Suprapubic skin (tissue), 4 donors: ENCODE data around the gene IBA57. TPM values are rescaled to one million over a fixed set of nuclear protein-coding genes. Genes with fewer than 3 reads are reported as not detected.

Experiments
- DNase-seq, 2 donors: peaks; one replicate each; pipeline ENCODE4 v3.0.0-alpha.2; 2019; ENCODE audit warnings: low spot score in 2 of 2
- H3K27ac ChIP-seq: fragments of 200-600 bp; sonication (generic); one replicate; pipeline ENCODE4 v1.5.1; 2019
- H3K27me3 ChIP-seq: fragments of 200-600 bp; sonication (generic); one replicate; pipeline ENCODE4 v1.5.1; 2019
- H3K36me3 ChIP-seq: fragments of 200-600 bp; sonication (generic); one replicate; pipeline ENCODE4 v1.5.1; 2019
- H3K4me1 ChIP-seq: fragments of 200-600 bp; sonication (generic); one replicate; pipeline ENCODE4 v1.5.1; 2019
- H3K4me3 ChIP-seq: fragments of 200-600 bp; sonication (generic); one replicate; pipeline ENCODE4 v1.5.1; 2019; ENCODE audit warnings: mild to moderate bottlenecking
- H3K9me3 ChIP-seq: fragments of 200-600 bp; sonication (generic); one replicate; pipeline ENCODE4 v1.5.1; 2019
- EP300 ChIP-seq: sonication (generic); formaldehyde crosslinking; IDR thresholded peaks from one replicate; pipeline ENCODE4 v1.6.1; 2017; ENCODE audit warnings: antibody characterized with exemption
- POLR2A ChIP-seq, 2 donors: fragments of 450-650 bp; IDR thresholded peaks; one replicate each; pipeline ENCODE4 v1.6.1; 2017; ENCODE audit warnings: antibody characterized with exemption in 2 of 2, mild to moderate bottlenecking in 2 of 2, moderate library complexity in 2 of 2
- POLR2AphosphoS5 ChIP-seq, 3 donors: sonication (generic); formaldehyde crosslinking; IDR thresholded peaks; one replicate each; pipeline ENCODE4 v1.6.1; 2017; ENCODE audit warnings: antibody characterized with exemption in 3 of 3
- whole genome bisulfite sequencing: methylation state at CpG from one replicate; pipeline ENCODE4 v1.1.5; 2018; 5-methylcytosine and 5-hydroxymethylcytosine counted together
- total RNA-seq, 4 donors: library from RNA; depleted of rRNA; stranded (reverse); fragments of >200 nt; gene quantifications; one replicate each; pipeline ENCODE4 v1.1.0, GENCODE V29; 2016
- TF ChIP-seq, protein P1 (sequence below), 2 donors: fragments of 200-600 bp in 1 of 2; fragments of 450-650 bp in 1 of 2; sonication (generic) in 1 of 2; IDR thresholded peaks; one replicate each; pipeline ENCODE4 v1.5.1; 2016 to 2019; ENCODE audit warnings: antibody characterized with exemption in 2 of 2, mild to moderate bottlenecking in 1 of 2, moderate library complexity in 1 of 2

IBA57 gene
- total RNA-seq, 4 donors from 2014 or later, result 9.2 to 22.4 (median 12.4) TPM

DNA sequence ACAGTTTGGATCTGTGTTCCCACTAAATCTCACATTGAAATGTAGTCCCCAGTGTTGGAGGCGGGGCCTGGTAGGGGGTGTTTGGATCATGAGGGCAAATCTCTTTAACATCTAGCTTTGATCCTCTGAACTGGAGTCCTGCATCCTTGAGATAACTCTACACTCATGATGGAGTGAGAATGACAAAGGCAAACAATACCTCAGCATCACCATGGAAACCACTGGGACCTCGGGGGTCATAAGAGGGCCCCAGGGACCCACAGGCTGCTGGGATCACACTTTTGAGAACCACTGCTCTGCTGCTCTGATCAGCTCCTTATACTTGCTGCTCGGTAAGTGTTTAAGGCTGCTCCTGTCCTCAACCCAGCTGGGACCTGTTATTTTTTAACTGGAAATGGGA lies 28.8 kb downstream of the IBA57 start:
- DNase-seq, result peak; percentile 5 to 38
- Histone ChIP-seq H3K27ac (no peak overlapping the region), H3K4me3 (no peak overlapping the region), H3K4me1 (no peaks in the 10 kb centered on the region), H3K27me3 (no peaks in the 10 kb centered on the region), H3K9me3 (peaks cover 10% of the 10 kb centered on the region), H3K36me3 (no peaks in the 10 kb centered on the region)
- no peak for TF ChIP-seq EP300
- TF ChIP-seq, protein P1, sequence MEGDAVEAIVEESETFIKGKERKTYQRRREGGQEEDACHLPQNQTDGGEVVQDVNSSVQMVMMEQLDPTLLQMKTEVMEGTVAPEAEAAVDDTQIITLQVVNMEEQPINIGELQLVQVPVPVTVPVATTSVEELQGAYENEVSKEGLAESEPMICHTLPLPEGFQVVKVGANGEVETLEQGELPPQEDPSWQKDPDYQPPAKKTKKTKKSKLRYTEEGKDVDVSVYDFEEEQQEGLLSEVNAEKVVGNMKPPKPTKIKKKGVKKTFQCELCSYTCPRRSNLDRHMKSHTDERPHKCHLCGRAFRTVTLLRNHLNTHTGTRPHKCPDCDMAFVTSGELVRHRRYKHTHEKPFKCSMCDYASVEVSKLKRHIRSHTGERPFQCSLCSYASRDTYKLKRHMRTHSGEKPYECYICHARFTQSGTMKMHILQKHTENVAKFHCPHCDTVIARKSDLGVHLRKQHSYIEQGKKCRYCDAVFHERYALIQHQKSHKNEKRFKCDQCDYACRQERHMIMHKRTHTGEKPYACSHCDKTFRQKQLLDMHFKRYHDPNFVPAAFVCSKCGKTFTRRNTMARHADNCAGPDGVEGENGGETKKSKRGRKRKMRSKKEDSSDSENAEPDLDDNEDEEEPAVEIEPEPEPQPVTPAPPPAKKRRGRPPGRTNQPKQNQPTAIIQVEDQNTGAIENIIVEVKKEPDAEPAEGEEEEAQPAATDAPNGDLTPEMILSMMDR (IDR thresholded peaks at IDR 0.05), result no peak
- no peak for TF ChIP-seq POLR2A (IDR thresholded peaks at IDR 0.05)
- no peak for TF ChIP-seq POLR2AphosphoS5 (IDR thresholded peaks at IDR 0.05)
- WGBS, result 88% methylated on average over 3 of the region's 3 CpGs

DNA sequence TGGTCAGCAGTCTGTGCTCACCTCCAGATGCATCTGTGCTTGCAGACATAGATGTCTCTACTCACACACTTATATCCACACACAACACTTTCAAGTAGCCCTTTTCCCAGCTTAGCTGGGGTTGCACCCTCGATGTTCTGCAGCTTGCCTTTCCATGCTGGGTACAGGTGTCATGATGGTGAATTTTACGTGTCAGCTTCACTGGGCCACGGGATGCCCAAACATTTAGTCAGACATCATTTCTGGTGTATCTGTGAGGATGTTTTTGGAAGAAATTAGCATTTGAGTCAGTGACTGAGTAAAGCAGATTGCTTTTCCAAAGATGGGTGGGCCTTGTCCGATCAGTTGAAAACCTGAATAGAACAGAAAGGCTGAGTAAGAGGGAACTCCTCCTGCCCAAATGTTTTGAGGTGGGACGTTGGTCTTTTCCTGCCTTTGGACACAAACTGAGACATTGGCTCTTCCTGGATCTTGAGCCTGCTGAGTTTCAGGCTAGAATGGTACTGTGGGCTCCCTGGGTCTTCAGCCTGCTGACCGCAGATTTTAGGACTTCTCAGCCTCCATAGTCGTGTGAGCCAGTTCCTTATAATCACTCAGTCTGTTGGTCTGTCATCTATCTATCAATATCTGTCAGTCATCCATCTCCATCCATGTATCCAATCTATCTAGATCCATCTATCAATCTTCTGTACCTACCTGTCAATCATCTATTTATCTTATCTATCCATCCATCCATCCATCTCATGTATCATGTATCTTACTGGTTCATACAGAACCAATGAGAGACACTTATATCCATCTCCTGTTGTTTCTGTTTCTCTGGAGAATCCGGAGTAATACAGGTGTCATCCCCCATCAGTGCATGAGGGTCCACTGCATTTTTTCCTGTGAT lies 29.6 kb downstream of the IBA57 start:
- no peak for TF ChIP-seq EP300
- TF ChIP-seq, protein P1 (IDR thresholded peaks at IDR 0.05), result no peak
- no peak for TF ChIP-seq POLR2A (IDR thresholded peaks at IDR 0.05)
- TF ChIP-seq POLR2AphosphoS5 (IDR thresholded peaks at IDR 0.05), result no peak
- no peaks in the 10 kb centered on the region for H3K27me3 ChIP-seq
- H3K4me3 ChIP-seq, result no peak overlapping the region
- no peak overlapping the region for H3K27ac ChIP-seq
- peak; percentile 11 to 14 for DNase-seq
- no peaks in the 10 kb centered on the region for H3K4me1 ChIP-seq
- 88% methylated on average over 8 of the region's 8 CpGs for WGBS
- H3K36me3 ChIP-seq, result no peaks in the 10 kb centered on the region
- H3K9me3 ChIP-seq, result peaks cover 10% of the 10 kb centered on the region

DNA sequence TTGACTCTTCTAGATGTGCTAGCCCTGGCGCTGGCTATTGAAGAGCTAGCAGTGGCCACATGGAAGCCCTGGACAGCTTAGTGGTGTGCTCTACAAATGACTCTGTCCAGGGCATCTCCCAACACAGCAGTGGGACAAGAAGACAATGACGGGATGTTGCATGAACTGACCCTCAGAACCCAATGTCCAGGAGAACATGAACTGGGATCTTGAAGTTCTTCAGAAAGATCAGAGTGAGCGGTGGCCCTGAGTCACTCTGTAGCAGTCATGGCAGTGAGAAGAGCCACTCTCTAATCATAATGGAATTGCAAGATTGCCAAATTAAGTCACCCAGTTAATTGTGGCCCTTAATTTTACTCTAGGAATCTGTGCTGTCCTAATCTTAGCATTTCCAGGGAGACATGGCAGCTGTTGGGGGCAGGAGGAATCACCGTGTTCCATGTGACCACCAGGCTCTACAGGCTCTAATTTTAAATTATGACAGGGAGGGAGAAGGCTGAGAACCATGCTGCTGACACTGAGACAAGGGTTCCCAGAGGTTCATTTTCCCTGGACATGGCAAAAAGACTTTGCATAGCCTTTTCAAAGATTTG lies 32.0 kb downstream of the IBA57 start:
- WGBS, result 98% methylated on average over 4 of the region's 4 CpGs
- H3K4me3 ChIP-seq, result no peak overlapping the region
- peak; percentile 5 to 23 for DNase-seq
- H3K9me3 ChIP-seq, result peaks cover 10% of the 10 kb centered on the region
- no peaks in the 10 kb centered on the region for H3K4me1 ChIP-seq
- no peak overlapping the region for H3K27ac ChIP-seq
- TF ChIP-seq POLR2AphosphoS5 (IDR thresholded peaks at IDR 0.05), result no peak
- TF ChIP-seq POLR2A (IDR thresholded peaks at IDR 0.05), result no peak
- TF ChIP-seq, protein P1 (IDR thresholded peaks at IDR 0.05), result no peak
- TF ChIP-seq EP300, result no peak
- no peaks in the 10 kb centered on the region for H3K36me3 ChIP-seq
- H3K27me3 ChIP-seq, result no peaks in the 10 kb centered on the region

- DNase-seq, result no peak
- no peak overlapping the region for H3K4me3 ChIP-seq
- no peaks in the 10 kb centered on the region for H3K27me3 ChIP-seq
- H3K36me3 ChIP-seq, result no peaks in the 10 kb centered on the region
- WGBS, result 54% methylated on average over 2 of the region's 2 CpGs
- no peaks in the 10 kb centered on the region for H3K4me1 ChIP-seq
- H3K9me3 ChIP-seq, result peaks cover 10% of the 10 kb centered on the region
- TF ChIP-seq EP300, result no peak
- TF ChIP-seq POLR2A (IDR thresholded peaks at IDR 0.05), result no peak
- TF ChIP-seq, protein P1 (IDR thresholded peaks at IDR 0.05), result no peak
- TF ChIP-seq POLR2AphosphoS5 (IDR thresholded peaks at IDR 0.05), result no peak
- H3K27ac ChIP-seq, result no peak overlapping the region
These were observed 33.5 kb downstream of the IBA57 start for GRCh38 chr1:228198977-228199590.

- H3K27me3 ChIP-seq, result peaks cover 8% of the 10 kb centered on the region
- H3K4me3 ChIP-seq, result no peak overlapping the region
- DNase-seq, result peak in 1 of 2 donors; percentile 11
- peaks cover 5% of the 10 kb centered on the region for H3K4me1 ChIP-seq
- H3K27ac ChIP-seq, result no peak overlapping the region
- no peak for TF ChIP-seq EP300
- TF ChIP-seq POLR2AphosphoS5 (IDR thresholded peaks at IDR 0.05), result no peak
- no peak for TF ChIP-seq POLR2A (IDR thresholded peaks at IDR 0.05)
- TF ChIP-seq, protein P1 (IDR thresholded peaks at IDR 0.05), result no peak
- no peaks in the 10 kb centered on the region for H3K9me3 ChIP-seq
- no peaks in the 10 kb centered on the region for H3K36me3 ChIP-seq
- WGBS, result 39% methylated on average over 8 of the region's 8 CpGs
These were observed 39.4 kb downstream of the IBA57 start for GRCh38 chr1:228204958-228205357.
